OCI-LY7 (cell line): ENCODE measurements around the gene WIZ. TPM values are rescaled to one million over a fixed set of nuclear protein-coding genes. Genes with fewer than 3 reads are reported as not detected.
A peak's percentile ranks its signal among the peaks of the same experiment; 100 is the strongest.

Experiments used
- BruUV-seq: library from RNA; stranded (reverse); fragments of 400-500 nt; replicated peaks from 2 replicates; lab custom pipeline; 2021; lab: Mats Ljungman, UMichigan
- CTCF ChIA-PET: fragments of 300-600 bp; sonication (Branson Sonifier 250); formaldehyde crosslinking; loops from one replicate; lab custom pipeline; 2022; ENCODE audit warnings: antibody characterized with exemption; ENCODE audit not compliant: unreplicated experiment; lab: Charles Lee
- POLR2A ChIA-PET: fragments of 300-600 bp; sonication (Branson Sonifier 250); formaldehyde crosslinking; loops from one replicate; lab custom pipeline; 2022; ENCODE audit warnings: antibody characterized with exemption; lab: Charles Lee
- DNase-seq: peaks from one replicate; pipeline ENCODE4 v3.0.0-alpha.2; 2015; ENCODE audit warnings: low spot score
- H2AFZ ChIP-seq: fragments of 200-600 bp; sonication (generic), shearing (Covaris generic); 2 replicates; pipeline ENCODE4 v1.6.1; 2014; ENCODE audit warnings: mild to moderate bottlenecking, antibody characterized with exemption, low read length, moderate library complexity
- H3K27ac ChIP-seq: fragments of 200-600 bp; sonication (generic); 2 replicates; pipeline ENCODE4 v1.5.1; 2014; ENCODE audit warnings: mixed run types, low read depth, mild to moderate bottlenecking, moderate library complexity, low read length, inconsistent platforms; ENCODE audit not compliant: poor library complexity, severe bottlenecking
- H3K36me3 ChIP-seq: fragments of 200-600 bp; sonication (generic); 2 replicates; pipeline ENCODE4 v1.6.1; 2014; ENCODE audit warnings: mild to moderate bottlenecking, antibody characterized with exemption, low read length, moderate library complexity, mixed read lengths; ENCODE audit not compliant: insufficient read depth
- H3K4me1 ChIP-seq: fragments of 200-600 bp; sonication (generic); 2 replicates; pipeline ENCODE4 v1.5.1; 2014; ENCODE audit warnings: mild to moderate bottlenecking, low read length; ENCODE audit not compliant: insufficient read depth, poor library complexity, severe bottlenecking
- H3K4me2 ChIP-seq: fragments of 200-600 bp; sonication (generic); 2 replicates; pipeline ENCODE4 v1.6.1; 2014; ENCODE audit warnings: mild to moderate bottlenecking, low read length
- H3K4me3 ChIP-seq: fragments of 200-600 bp; sonication (generic); 2 replicates; pipeline ENCODE4 v1.5.1; 2014; ENCODE audit warnings: mild to moderate bottlenecking, low read depth, low read length; ENCODE audit not compliant: poor library complexity, severe bottlenecking
- H3K79me2 ChIP-seq: fragments of 200-600 bp; sonication (generic); 2 replicates; pipeline ENCODE4 v1.6.1; 2016; ENCODE audit warnings: low read depth, mild to moderate bottlenecking, low read length, moderate library complexity, mixed read lengths; ENCODE audit not compliant: insufficient read depth
- H3K9me2 ChIP-seq: fragments of 200-600 bp; sonication (generic); 2 replicates; pipeline ENCODE4 v1.6.1; 2016; ENCODE audit warnings: mild to moderate bottlenecking, low read length, mixed read lengths; ENCODE audit not compliant: insufficient read depth
- H3K9me3 ChIP-seq: fragments of 200-600 bp; sonication (generic); 2 replicates; pipeline ENCODE4 v1.6.1; 2014; ENCODE audit warnings: mild to moderate bottlenecking, mixed run types, low read length, mixed read lengths
- H4K20me1 ChIP-seq: fragments of 200-600 bp; sonication (generic); 2 replicates; pipeline ENCODE4 v1.6.1; 2014; ENCODE audit warnings: mild to moderate bottlenecking, antibody characterized with exemption, low read length, moderate library complexity, mixed read lengths; ENCODE audit not compliant: insufficient read depth
- EZH2phosphoT487 ChIP-seq: fragments of 200-600 bp; sonication (generic); IDR thresholded peaks from 2 replicates; pipeline ENCODE4 v1.6.1; 2018; ENCODE audit warnings: low read depth, borderline replicate concordance, mild to moderate bottlenecking, mixed run types, antibody characterized with exemption, low read length, moderate library complexity, mixed read lengths
- intact Hi-C: fragments of 100-400 bp; cut with micrococcal nuclease; formaldehyde crosslinking; loops from one replicate; pipeline ENCODE4 v1.10.0; 2022; ENCODE audit not compliant: unreplicated experiment
- total RNA-seq, 2 experiments: library from RNA; depleted of rRNA in 1 of 2; stranded (reverse); fragments of >200 nt in 1 of 2; shearing (Covaris generic) in 1 of 2; gene quantifications; 2 replicates each; pipeline ENCODE4 v1.2.3, GENCODE V29; 2014 to 2022
- TF ChIP-seq, protein P1 (sequence below): fragments of 200-600 bp; sonication (generic); conservative IDR thresholded peaks from 2 replicates; pipeline ENCODE4 v1.5.1; 2014; ENCODE audit warnings: mild to moderate bottlenecking, antibody characterized with exemption, low read length, moderate library complexity, mixed read lengths

The WIZ gene
- total RNA-seq, 2 experiments from 2014 or later = 16.4 to 35.9 TPM

DNA sequence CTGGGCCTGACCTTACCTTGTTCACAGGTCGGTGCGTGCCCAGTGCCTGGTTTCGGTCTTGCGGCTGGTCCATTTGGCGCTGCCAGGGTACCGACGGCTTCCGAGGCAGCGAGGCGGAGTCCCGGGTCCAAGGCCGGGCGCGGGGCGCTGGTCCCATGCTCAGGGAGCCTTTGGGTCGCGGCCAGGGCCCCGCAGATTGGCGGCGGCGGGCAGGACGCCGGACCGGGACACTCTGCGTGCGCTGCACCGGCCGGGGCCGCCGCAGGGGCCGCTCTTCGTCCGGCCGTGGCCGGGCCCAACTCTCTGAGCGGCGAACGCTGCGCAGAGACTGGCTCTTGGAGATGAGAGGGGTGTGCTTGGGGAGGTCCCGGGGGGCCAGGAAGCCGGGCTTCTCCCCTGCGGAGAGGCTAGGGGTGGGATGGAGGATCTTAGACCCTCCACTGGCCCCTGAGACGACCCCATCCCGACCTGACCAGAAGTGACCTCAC lies 3.4 kb upstream of the WIZ start:
- CTCF ChIA-PET = no interaction called here
- no peak overlapping the region for H3K4me2 ChIP-seq
- H3K79me2 ChIP-seq = no peaks in the 10 kb centered on the region
- no peaks in the 10 kb centered on the region for H3K9me2 ChIP-seq
- no peaks in the 10 kb centered on the region for H3K9me3 ChIP-seq
- no peak overlapping the region for H3K4me3 ChIP-seq
- DNase-seq = no peak
- H4K20me1 ChIP-seq = no peaks in the 10 kb centered on the region
- no peak overlapping the region for H3K27ac ChIP-seq
- H3K4me1 ChIP-seq = peaks cover 9% of the 10 kb centered on the region
- BruUV-seq = no TSS peak
- no peak for TF ChIP-seq EZH2phosphoT487
- TF ChIP-seq, protein P1, sequence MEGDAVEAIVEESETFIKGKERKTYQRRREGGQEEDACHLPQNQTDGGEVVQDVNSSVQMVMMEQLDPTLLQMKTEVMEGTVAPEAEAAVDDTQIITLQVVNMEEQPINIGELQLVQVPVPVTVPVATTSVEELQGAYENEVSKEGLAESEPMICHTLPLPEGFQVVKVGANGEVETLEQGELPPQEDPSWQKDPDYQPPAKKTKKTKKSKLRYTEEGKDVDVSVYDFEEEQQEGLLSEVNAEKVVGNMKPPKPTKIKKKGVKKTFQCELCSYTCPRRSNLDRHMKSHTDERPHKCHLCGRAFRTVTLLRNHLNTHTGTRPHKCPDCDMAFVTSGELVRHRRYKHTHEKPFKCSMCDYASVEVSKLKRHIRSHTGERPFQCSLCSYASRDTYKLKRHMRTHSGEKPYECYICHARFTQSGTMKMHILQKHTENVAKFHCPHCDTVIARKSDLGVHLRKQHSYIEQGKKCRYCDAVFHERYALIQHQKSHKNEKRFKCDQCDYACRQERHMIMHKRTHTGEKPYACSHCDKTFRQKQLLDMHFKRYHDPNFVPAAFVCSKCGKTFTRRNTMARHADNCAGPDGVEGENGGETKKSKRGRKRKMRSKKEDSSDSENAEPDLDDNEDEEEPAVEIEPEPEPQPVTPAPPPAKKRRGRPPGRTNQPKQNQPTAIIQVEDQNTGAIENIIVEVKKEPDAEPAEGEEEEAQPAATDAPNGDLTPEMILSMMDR = no peak
- intact Hi-C loops = no loop called here
- peaks cover 56% of the 10 kb centered on the region for H3K36me3 ChIP-seq
- POLR2A ChIA-PET = interaction anchor here (1.7 kb wide), 1 partner anchor 10 kb away, joined by 3 read pairs; no protein-coding TSS in a partner anchor
- H2AFZ ChIP-seq = no peak overlapping the region

DNA sequence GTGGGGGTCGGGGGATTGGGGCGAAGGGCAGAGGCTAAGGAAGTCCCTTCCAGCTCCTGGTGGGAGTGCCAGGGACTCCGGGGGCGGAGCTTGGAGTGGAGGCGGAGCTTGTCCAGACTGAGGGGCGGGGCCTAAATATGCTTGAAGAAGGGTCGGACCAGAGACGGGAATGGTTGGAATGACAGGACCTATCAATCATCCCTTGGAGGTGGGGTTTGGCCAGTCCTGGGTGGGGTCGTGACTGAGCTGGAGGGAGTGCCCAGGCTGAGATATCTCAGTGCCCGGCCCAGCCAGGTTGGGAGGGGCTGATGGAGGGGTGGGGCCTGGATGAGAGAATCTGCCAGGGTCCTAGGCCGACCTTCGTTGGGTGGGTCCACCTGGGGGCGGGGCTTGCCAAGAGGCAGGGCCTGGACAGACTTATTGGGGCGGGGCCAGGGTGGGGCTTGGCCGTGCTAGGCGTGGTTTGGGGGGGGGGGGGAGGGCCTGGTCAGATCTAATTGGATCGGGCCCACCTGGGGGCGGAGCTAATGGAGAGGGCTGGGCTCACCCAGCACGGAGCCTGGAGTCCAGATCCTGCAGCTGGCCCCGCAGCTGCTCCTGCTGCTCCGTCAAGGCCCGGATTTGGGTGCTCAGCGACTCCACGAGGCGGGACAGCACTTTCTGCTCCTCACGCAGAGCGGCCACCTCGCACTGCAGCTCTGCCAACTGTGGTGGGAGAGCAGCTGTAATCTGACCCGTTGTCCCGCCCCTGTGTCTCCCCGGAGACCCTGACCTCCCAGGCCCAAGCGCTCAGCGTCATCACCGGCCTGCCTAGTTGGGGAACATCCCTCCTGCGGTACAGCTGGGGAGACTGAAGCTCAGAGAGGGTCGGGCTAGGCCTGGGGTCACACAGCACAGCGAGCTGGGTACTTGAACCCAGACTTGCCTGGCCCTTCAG lies 2.6 kb upstream of the WIZ start:
- Histone ChIP-seq H4K20me1 (no peaks in the 10 kb centered on the region), H3K27ac (no peak overlapping the region), H3K4me3 (no peak overlapping the region), H3K4me1 (peaks cover 9% of the 10 kb centered on the region), H2AFZ (no peak overlapping the region), H3K79me2 (no peaks in the 10 kb centered on the region), H3K4me2 (no peak overlapping the region), H3K9me3 (no peaks in the 10 kb centered on the region), H3K9me2 (no peaks in the 10 kb centered on the region), H3K36me3 (peaks cover 50% of the 10 kb centered on the region)
- POLR2A ChIA-PET = interaction anchor here (1.6 to 1.7 kb wide), 2 partner anchors 11 to 33 kb away, joined by 3 to 4 read pairs; no protein-coding TSS in a partner anchor
- CTCF ChIA-PET = no interaction called here
- DNase-seq = peak; percentile 74
- TF ChIP-seq, protein P1 = no peak
- TF ChIP-seq EZH2phosphoT487 = no peak
- intact Hi-C loops = no loop called here
- BruUV-seq = no TSS peak

DNA sequence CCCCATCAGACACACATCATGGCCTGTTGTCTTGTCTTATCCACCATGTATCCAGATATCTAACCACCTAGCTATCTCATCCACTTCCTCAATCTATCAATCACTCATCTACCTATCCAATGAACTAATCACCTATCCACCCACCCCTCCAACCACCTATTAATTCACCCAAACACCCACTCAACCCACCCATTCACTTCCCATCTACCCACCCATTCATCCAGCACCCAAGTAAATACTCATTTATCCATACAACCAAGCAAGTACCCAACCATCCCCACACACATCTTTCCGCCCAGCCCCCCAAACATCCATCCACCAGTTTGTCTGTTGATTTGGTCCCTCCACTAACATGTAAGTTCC lies 753 bp upstream of the WIZ start:
- BruUV-seq = no TSS peak
- H3K4me1 ChIP-seq = peaks cover 9% of the 10 kb centered on the region

More for the DNA sequence above, 753 bp upstream of the WIZ start:
- ChIA-PET CTCF (no interaction called here), POLR2A (no interaction called here)
- no peak overlapping the region for H2AFZ ChIP-seq
- no peak for DNase-seq
- no peak overlapping the region for H3K4me2 ChIP-seq
- no peak overlapping the region for H3K4me3 ChIP-seq
- H3K79me2 ChIP-seq = no peaks in the 10 kb centered on the region
- H3K27ac ChIP-seq = no peak overlapping the region
- TF ChIP-seq EZH2phosphoT487 = no peak
- TF ChIP-seq, protein P1 = no peak
- peaks cover 34% of the 10 kb centered on the region for H3K36me3 ChIP-seq
- intact Hi-C loops = no loop called here
- no peaks in the 10 kb centered on the region for H3K9me2 ChIP-seq
- no peaks in the 10 kb centered on the region for H4K20me1 ChIP-seq
- no peaks in the 10 kb centered on the region for H3K9me3 ChIP-seq
